DOHH2 (cell line): ENCODE data around the gene PDE3B.

Experiments
- CTCF ChIP-seq: fragments of 200-600 bp; sonication (generic); IDR thresholded peaks from one replicate; pipeline ENCODE4 v1.5.1; 2014; ENCODE audit warnings: antibody characterized with exemption, mild to moderate bottlenecking, low read depth, low read length; ENCODE audit not compliant: poor library complexity, severe bottlenecking
- EZH2phosphoT487 ChIP-seq: fragments of 200-600 bp; sonication (generic); IDR thresholded peaks from 2 replicates; pipeline ENCODE4 v1.6.1; 2017; ENCODE audit warnings: borderline replicate concordance, mild to moderate bottlenecking, antibody characterized with exemption, low read length, moderate library complexity, mixed read lengths

GRCh38 chr11:14702760-14703159 is 59.2 kb downstream of the PDE3B start:
- no peak for TF ChIP-seq CTCF
- TF ChIP-seq EZH2phosphoT487 = no peak
